Activated naive CD4-positive, alpha-beta T cell treated with anti-CD3 and anti-CD28 coated beads, Interleukin-2, amount 10 ng/mL, durations not matched to agents 7 days and 5 days (primary cell): ENCODE measurements around the gene MYO18A.

ENCODE experiments used
- CTCF ChIA-PET: fragments of 350-600 bp; sonication (Branson Sonifier 250); formaldehyde crosslinking; loops from one replicate; lab custom pipeline; 2021; ENCODE audit warnings: antibody characterized with exemption; lab: Charles Lee
- DNase-seq: peaks from one replicate; pipeline ENCODE4 v3.0.0-alpha.2; 2020
- H3K27ac Mint-ChIP-seq: one replicate; pipeline ENCODE4 v1.8.0; 2021; ENCODE audit warnings: mild to moderate bottlenecking, moderate library complexity, mixed read lengths
- H3K27me3 Mint-ChIP-seq: one replicate; pipeline ENCODE4 v1.8.0; 2021; ENCODE audit warnings: mild to moderate bottlenecking, mixed read lengths
- H3K36me3 Mint-ChIP-seq: one replicate; pipeline ENCODE4 v1.8.0; 2021; ENCODE audit warnings: mixed read lengths
- H3K4me1 Mint-ChIP-seq: one replicate; pipeline ENCODE4 v1.8.0; 2021; ENCODE audit warnings: mixed read lengths
- H3K4me3 Mint-ChIP-seq: one replicate; pipeline ENCODE4 v1.8.0; 2021; ENCODE audit warnings: mild to moderate bottlenecking, moderate library complexity, mixed read lengths
- H3K9me3 Mint-ChIP-seq: one replicate; pipeline ENCODE4 v1.8.0; 2021; ENCODE audit warnings: mixed read lengths

MYO18A gene

GRCh38 chr17:29038085-29038795, 142.0 kb downstream of the MYO18A start:
- CTCF ChIA-PET: interaction anchor here (1.3 kb wide), 1 partner anchor 19 kb away, joined by 3 read pairs; no protein-coding TSS in a partner anchor
- Mint-ChIP-seq H3K36me3 (no peaks in the 10 kb centered on the region), H3K27me3 (peaks cover 49% of the 10 kb centered on the region), H3K4me1 (no peaks in the 10 kb centered on the region), H3K27ac (no peak overlapping the region), H3K4me3 (no peak overlapping the region), H3K9me3 (peaks cover 5% of the 10 kb centered on the region)
- DNase-seq: no peak

- H3K9me3 Mint-ChIP-seq: peaks cover 5% of the 10 kb centered on the region
- peaks cover 49% of the 10 kb centered on the region for H3K27me3 Mint-ChIP-seq
- H3K27ac Mint-ChIP-seq: no peak overlapping the region
- DNase-seq: no peak
- CTCF ChIA-PET: interaction anchor here (1.3 kb wide), 1 partner anchor 18 kb away, joined by 3 read pairs; no protein-coding TSS in a partner anchor
- no peak overlapping the region for H3K4me3 Mint-ChIP-seq
- H3K4me1 Mint-ChIP-seq: no peaks in the 10 kb centered on the region
- H3K36me3 Mint-ChIP-seq: no peaks in the 10 kb centered on the region
These were observed 142.5 kb downstream of the MYO18A start for GRCh38 chr17:29037739-29038084.

DNA sequence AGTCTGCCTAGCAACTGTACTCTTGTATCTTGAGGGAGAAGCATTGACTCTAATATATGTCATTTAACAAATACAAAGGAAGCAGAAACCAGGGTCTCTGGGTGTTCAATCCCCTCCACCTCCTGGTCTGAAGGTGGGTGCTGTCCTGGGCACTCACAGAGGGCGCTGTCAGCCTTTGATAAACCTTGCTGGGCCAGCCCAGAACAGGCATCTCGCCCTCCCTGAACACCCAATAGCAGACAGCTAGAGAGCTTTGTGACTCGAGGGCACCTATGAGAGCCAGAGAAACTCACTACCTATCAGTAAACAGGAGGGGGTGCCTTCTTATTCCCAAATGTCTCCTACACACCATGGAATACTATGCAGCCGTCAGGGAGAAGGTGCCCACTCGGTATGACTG, 143.6 kb downstream of the MYO18A start:
- no peak overlapping the region for H3K27ac Mint-ChIP-seq
- no peak overlapping the region for H3K4me3 Mint-ChIP-seq
- no peaks in the 10 kb centered on the region for H3K4me1 Mint-ChIP-seq
- peaks cover 52% of the 10 kb centered on the region for H3K27me3 Mint-ChIP-seq
- H3K36me3 Mint-ChIP-seq: no peaks in the 10 kb centered on the region
- peaks cover 5% of the 10 kb centered on the region for H3K9me3 Mint-ChIP-seq
- CTCF ChIA-PET: interaction anchor here (1.0 kb wide), 1 partner anchor 30 kb away, joined by 3 read pairs; no protein-coding TSS in a partner anchor
- no peak for DNase-seq

DNA sequence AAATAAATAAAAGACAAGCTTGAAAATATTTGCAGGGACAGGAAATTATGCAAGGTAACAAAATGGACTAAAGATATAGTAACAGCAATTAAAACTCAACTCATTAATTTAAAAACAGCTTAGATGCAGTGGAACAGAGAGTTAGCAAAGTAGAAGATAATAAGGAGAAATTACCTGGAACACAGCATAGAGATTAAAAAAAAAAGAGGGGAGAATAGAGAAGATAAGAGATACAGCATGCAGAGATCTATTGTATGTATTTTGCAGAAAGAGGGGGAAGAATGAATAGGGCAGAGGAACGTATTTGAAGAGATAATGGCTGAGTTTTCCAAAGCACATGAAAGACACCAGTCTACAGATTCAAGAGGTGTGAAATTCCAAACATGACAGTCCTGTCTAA, 145.7 kb downstream of the MYO18A start:
- DNase-seq: no peak
- Mint-ChIP-seq H3K9me3 (peaks cover 5% of the 10 kb centered on the region), H3K36me3 (no peaks in the 10 kb centered on the region), H3K27me3 (peaks cover 63% of the 10 kb centered on the region), H3K4me3 (no peak overlapping the region), H3K4me1 (no peaks in the 10 kb centered on the region), H3K27ac (no peak overlapping the region)
- CTCF ChIA-PET: no interaction called here

DNA sequence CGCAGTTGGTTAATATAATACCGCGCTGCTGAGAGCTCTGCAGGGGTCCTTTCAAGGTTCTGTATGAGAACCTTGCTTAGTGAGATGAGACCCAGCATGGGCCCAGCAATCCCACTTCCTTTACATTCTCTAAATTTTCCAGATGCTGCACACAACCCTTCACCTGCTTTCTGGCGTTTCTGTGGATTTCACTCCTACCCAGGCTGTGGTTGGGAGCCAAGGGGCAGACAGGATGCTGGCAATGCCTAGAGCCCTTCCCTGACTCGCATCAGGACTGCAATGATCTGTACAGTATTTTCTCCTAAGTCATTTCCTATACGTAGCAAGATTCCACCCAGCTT, 147.4 kb downstream of the MYO18A start:
- Mint-ChIP-seq H3K4me3 (no peak overlapping the region), H3K36me3 (no peaks in the 10 kb centered on the region), H3K27ac (no peak overlapping the region), H3K9me3 (peaks cover 5% of the 10 kb centered on the region), H3K27me3 (peaks cover 70% of the 10 kb centered on the region), H3K4me1 (no peaks in the 10 kb centered on the region)
- no peak for DNase-seq
- CTCF ChIA-PET: interaction anchor here (2.0 kb wide), 1 partner anchor 84 kb away, joined by 4 read pairs; no protein-coding TSS in a partner anchor

DNA sequence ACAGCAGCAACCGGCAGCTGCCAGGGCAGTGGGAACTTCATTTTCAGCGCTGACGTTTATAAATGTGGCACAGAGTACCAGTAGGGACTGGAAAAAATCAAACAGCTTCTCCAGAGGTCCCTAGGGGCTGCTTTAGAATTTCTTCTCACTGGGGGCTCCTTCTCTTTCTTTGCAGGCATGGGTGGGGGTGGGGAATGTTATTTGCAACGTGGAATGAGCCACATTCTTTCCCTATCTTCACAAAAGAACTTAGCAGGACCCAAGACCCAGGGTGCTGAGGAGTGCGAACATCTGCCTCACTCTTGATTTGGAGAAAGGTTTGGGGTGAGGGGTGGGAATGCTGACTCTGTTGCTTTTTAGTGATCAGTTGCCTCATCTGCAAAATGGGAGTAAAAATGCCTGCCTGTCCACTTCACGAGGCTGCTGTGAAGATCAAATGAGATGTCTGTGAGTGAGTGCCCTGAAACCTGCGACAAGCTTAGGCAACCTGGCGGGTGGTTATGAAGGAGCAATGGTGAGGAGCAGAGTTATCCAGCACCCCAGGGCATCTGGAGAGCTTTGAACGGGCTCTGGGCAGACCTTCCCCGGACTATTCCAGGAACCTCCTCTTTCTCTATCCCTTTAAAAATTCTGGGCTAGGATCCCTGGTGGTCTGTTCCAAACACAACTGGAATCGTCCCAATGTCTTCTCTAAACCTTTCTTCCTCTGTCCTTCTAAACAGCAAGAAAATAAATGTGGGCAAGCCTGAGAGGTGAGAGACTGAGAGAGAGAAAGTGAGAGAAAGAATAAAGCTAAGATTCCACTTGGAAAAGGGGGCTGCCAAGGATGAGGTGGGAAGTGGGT, 148.0 kb downstream of the MYO18A start:
- DNase-seq: no peak
- H3K27me3 Mint-ChIP-seq: peaks cover 76% of the 10 kb centered on the region
- peaks cover 5% of the 10 kb centered on the region for H3K9me3 Mint-ChIP-seq
- CTCF ChIA-PET: interaction anchor here (2.0 kb wide), 1 partner anchor 84 kb away, joined by 4 read pairs; no protein-coding TSS in a partner anchor
- no peaks in the 10 kb centered on the region for H3K36me3 Mint-ChIP-seq
- no peak overlapping the region for H3K4me3 Mint-ChIP-seq
- no peak overlapping the region for H3K27ac Mint-ChIP-seq
- H3K4me1 Mint-ChIP-seq: no peaks in the 10 kb centered on the region

DNA sequence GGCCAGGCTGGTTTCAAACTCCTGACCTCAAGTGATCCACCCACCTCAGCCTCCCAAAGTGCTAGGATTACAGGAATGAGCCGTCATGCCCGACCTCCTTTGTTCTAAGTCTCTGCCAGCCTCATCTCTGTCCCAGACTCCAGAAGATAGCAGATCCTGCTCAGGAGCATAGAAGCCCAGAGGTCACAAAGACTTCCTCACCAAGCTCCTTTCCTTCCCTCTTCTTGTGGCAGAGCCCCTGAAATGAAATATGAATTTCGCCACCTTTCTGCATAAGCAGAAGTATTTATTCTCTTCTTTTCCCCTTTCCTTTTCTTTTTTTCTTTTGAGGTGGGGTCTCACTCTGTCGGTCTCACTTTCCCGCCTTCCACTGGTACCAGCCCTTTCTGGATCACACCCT, 148.7 kb downstream of the MYO18A start:
- CTCF ChIA-PET: no interaction called here
- H3K4me3 Mint-ChIP-seq: no peak overlapping the region
- no peak overlapping the region for H3K27ac Mint-ChIP-seq
- H3K4me1 Mint-ChIP-seq: no peaks in the 10 kb centered on the region
- peaks cover 79% of the 10 kb centered on the region for H3K27me3 Mint-ChIP-seq
- H3K9me3 Mint-ChIP-seq: peaks cover 5% of the 10 kb centered on the region
- DNase-seq: no peak
- no peaks in the 10 kb centered on the region for H3K36me3 Mint-ChIP-seq

- Mint-ChIP-seq H3K4me3 (no peak overlapping the region), H3K36me3 (no peaks in the 10 kb centered on the region), H3K4me1 (peaks cover 3% of the 10 kb centered on the region), H3K9me3 (no peaks in the 10 kb centered on the region), H3K27me3 (peaks cover 72% of the 10 kb centered on the region), H3K27ac (no peak overlapping the region)
- no peak for DNase-seq
- CTCF ChIA-PET: no interaction called here
These were observed 155.8 kb downstream of the MYO18A start for GRCh38 chr17:29024316-29024952.

GRCh38 chr17:29022074-29022473, 158.1 kb downstream of the MYO18A start:
- Mint-ChIP-seq H3K36me3 (no peaks in the 10 kb centered on the region), H3K27me3 (peaks cover 82% of the 10 kb centered on the region), H3K4me3 (no peak overlapping the region), H3K27ac (no peak overlapping the region), H3K4me1 (peaks cover 5% of the 10 kb centered on the region), H3K9me3 (no peaks in the 10 kb centered on the region)
- no peak for DNase-seq
- CTCF ChIA-PET: no interaction called here

DNA sequence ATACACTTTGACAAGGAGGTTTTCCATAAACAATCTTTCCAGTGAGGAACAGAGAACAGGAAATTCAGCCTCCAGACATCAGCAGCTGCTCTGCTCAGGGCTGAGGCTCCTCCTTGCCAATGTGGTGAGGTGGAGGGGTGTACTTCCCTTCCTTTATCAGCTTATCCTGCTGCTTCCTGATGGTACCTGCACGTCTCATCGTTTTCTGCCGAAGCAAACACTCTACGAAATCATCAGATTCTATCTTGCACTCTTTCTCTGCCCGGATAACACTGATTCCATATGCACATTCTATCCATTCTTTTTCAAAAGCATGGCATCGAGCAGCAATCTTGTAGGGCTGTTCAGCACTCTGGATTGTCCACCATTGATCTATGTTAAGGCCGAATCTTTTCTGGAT, 159.0 kb downstream of the MYO18A start:
- Mint-ChIP-seq H3K9me3 (no peaks in the 10 kb centered on the region), H3K36me3 (no peaks in the 10 kb centered on the region), H3K4me3 (no peak overlapping the region), H3K27ac (no peak overlapping the region), H3K4me1 (peaks cover 5% of the 10 kb centered on the region), H3K27me3 (peaks cover 86% of the 10 kb centered on the region)
- DNase-seq: no peak
- CTCF ChIA-PET: no interaction called here
